ENCODE data around the gene TBCD.
"Not testable (repeated sequence)": the region's sequence is repeated elsewhere in the genome, so short reads cannot be mapped to it uniquely, and the experiment has no call there.

The TBCD gene

GRCh38 chr17:82729479-82730260 lies 22.2 kb upstream of the TBCD start:
- DNase-seq (ENCODE audit: low read depth) = no peak

GRCh38 chr17:82732118-82732743 lies 19.6 kb upstream of the TBCD start:
- no peak for DNase-seq (ENCODE audit: low read depth)

- DNase-seq (ENCODE audit: low read depth) = no peak
These were observed 16.6 kb upstream of the TBCD start, which contains the start of gene FN3K for GRCh38 chr17:82734987-82735866. Gene FN3K, plus strand, starts transcription at chr17:82735615. Its CDS starts 22 bp downstream, at chr17:82735637.

- DNase-seq (ENCODE audit: low read depth) = no peak
These were observed 15.2 kb upstream of the TBCD start for GRCh38 chr17:82736511-82737185.

- DNase-seq (ENCODE audit: low read depth) = no peak
These were observed 13.6 kb upstream of the TBCD start for GRCh38 chr17:82737967-82738877.

GRCh38 chr17:82740906-82741759 lies 10.7 kb upstream of the TBCD start:
- no peak for DNase-seq (ENCODE audit: low read depth)

- DNase-seq (ENCODE audit: low read depth) = no peak
These were observed 8.3 kb upstream of the TBCD start for GRCh38 chr17:82743344-82744219.

GRCh38 chr17:82744736-82745135 lies 7.1 kb upstream of the TBCD start:
- not testable (repeated sequence) for DNase-seq (ENCODE audit: low read depth)

GRCh38 chr17:82745524-82745923 lies 6.3 kb upstream of the TBCD start:
- DNase-seq (ENCODE audit: low read depth) = no peak

GRCh38 chr17:82748756-82749155 lies 3.1 kb upstream of the TBCD start:
- no peak for DNase-seq (ENCODE audit: low read depth)

GRCh38 chr17:82750241-82750908 lies 1.5 kb upstream of the TBCD start:
- no peak for DNase-seq (ENCODE audit: low read depth)

- no peak for DNase-seq (ENCODE audit: low read depth)
These were observed 694 bp upstream of the TBCD start for GRCh38 chr17:82751171-82751570.

- no peak for DNase-seq (ENCODE audit: low read depth)
These were observed 721 bp downstream of the TBCD start for GRCh38 chr17:82752371-82753200.

- DNase-seq (ENCODE audit: low read depth) = no peak
These were observed 1.3 kb downstream of the TBCD start for GRCh38 chr17:82753201-82753464.

- no peak for DNase-seq (ENCODE audit: low read depth)
These were observed 2.7 kb downstream of the TBCD start for GRCh38 chr17:82754297-82755208.

- DNase-seq (ENCODE audit: low read depth) = no peak
These were observed 4.3 kb downstream of the TBCD start for GRCh38 chr17:82756166-82756565.

GRCh38 chr17:82765371-82765770 lies 13.5 kb downstream of the TBCD start:
- no peak for DNase-seq (ENCODE audit: low read depth)
